Thoracic aorta (tissue), 2 donors: ENCODE measurements around the gene CEP295NL. TPM values are rescaled to one million over a fixed set of nuclear protein-coding genes. Genes with fewer than 3 reads are reported as not detected.

Experiments used
- ATAC-seq: fragments of 150-250 bp; one replicate; pipeline ENCODE4 v1.8.0; 2017; ENCODE audit warnings: low read depth; ENCODE audit not compliant: insufficient number of reproducible peaks, low FRiP score
- DNase-seq: peaks from one replicate; pipeline ENCODE4 v3.0.0-alpha.2; 2020; ENCODE audit warnings: low spot score
- H3K27ac ChIP-seq, 2 donors: fragments of 200-600 bp; sonication (generic); 1 replicate in 1 of 2; 2 replicates in 1 of 2; pipeline ENCODE4 v1.5.1; 2016; ENCODE audit warnings: mild to moderate bottlenecking in 2 of 2, moderate library complexity in 2 of 2
- H3K27me3 ChIP-seq: fragments of 200-600 bp; sonication (generic); replicated peaks from 2 replicates; pipeline ENCODE4 v1.6.0; 2016; ENCODE audit warnings: mild to moderate bottlenecking; ENCODE audit not compliant: insufficient read depth
- H3K36me3 ChIP-seq: fragments of 200-600 bp; sonication (generic); one replicate; pipeline ENCODE4 v1.5.1; 2016
- H3K4me1 ChIP-seq, 2 donors: fragments of 200-600 bp; sonication (generic); 1 replicate in 1 of 2; 2 replicates in 1 of 2; pipeline versions ENCODE4 v1.5.1 to v1.6.0; 2016; ENCODE audit warnings: low read depth in 2 of 2, mild to moderate bottlenecking in 1 of 2; ENCODE audit not compliant: control insufficient read depth in 1 of 2
- H3K4me3 ChIP-seq: fragments of 200-600 bp; sonication (generic); 2 replicates; pipeline ENCODE4 v1.5.1; 2016; ENCODE audit warnings: mild to moderate bottlenecking
- H3K9me3 ChIP-seq: fragments of 200-600 bp; sonication (generic); 2 replicates; pipeline ENCODE4 v1.5.1; 2016
- CTCF ChIP-seq: fragments of 200-600 bp; sonication (generic); IDR thresholded peaks from one replicate; pipeline ENCODE4 v1.5.1; 2019; ENCODE audit warnings: antibody characterized with exemption
- total RNA-seq, 2 donors: library from RNA; depleted of rRNA; stranded (reverse); fragments of >200 nt; gene quantifications; one replicate each; pipeline versions ENCODE4 v1.1.0 to v1.2.3, GENCODE V29; 2016

The CEP295NL gene
- total RNA-seq, 2 donors from 2014 or later, result 6.8 to 13.0 TPM

- ATAC-seq (no peak), DNase-seq (peak; percentile 38)
- peak overlapping the region; percentile 33 to 37 for H3K27ac ChIP-seq
- H3K27me3 ChIP-seq, result no peaks in the 10 kb centered on the region
- peaks cover 24% of the 10 kb centered on the region for H3K36me3 ChIP-seq
- peak; percentile 91 for TF ChIP-seq CTCF
- peaks cover 16 to 34% of the 10 kb centered on the region in 2 donors for H3K4me1 ChIP-seq
- H3K4me3 ChIP-seq, result no peak overlapping the region
- H3K9me3 ChIP-seq, result no peaks in the 10 kb centered on the region
Observed at GRCh38 chr17:78865682-78866390, 37.2 kb downstream of the CEP295NL start.

- Histone ChIP-seq H3K4me3 (no peak overlapping the region), H3K4me1 (peaks cover 16 to 34% of the 10 kb centered on the region in 2 donors), H3K36me3 (peaks cover 10% of the 10 kb centered on the region), H3K27ac (peak overlapping the region; percentile 37 to 87), H3K27me3 (no peaks in the 10 kb centered on the region), H3K9me3 (no peaks in the 10 kb centered on the region)
- TF ChIP-seq CTCF, result no peak
- no peak for ATAC-seq
- no peak for DNase-seq
Observed at GRCh38 chr17:78864117-78864516, 38.9 kb downstream of the CEP295NL start.

- H3K4me1 ChIP-seq, result peaks cover 13 to 34% of the 10 kb centered on the region in 2 donors
- ATAC-seq, result peak; percentile 93
- no peaks in the 10 kb centered on the region for H3K9me3 ChIP-seq
- peaks cover 7% of the 10 kb centered on the region for H3K36me3 ChIP-seq
- no peak for TF ChIP-seq CTCF
- peak; percentile 93 for DNase-seq
- no peaks in the 10 kb centered on the region for H3K27me3 ChIP-seq
- H3K27ac ChIP-seq, result peak overlapping the region; percentile 87 to 91
- peak overlapping the region; percentile 14 for H3K4me3 ChIP-seq
Observed at GRCh38 chr17:78862073-78863023, 40.7 kb downstream of the CEP295NL start.

GRCh38 chr17:78861229-78861628 is 41.8 kb downstream of the CEP295NL start:
- peaks cover 18% of the 10 kb centered on the region for H3K36me3 ChIP-seq
- H3K4me3 ChIP-seq, result peak overlapping the region; percentile 14
- H3K9me3 ChIP-seq, result no peaks in the 10 kb centered on the region
- DNase-seq (no peak), ATAC-seq (no peak)
- H3K4me1 ChIP-seq, result peaks cover 13 to 34% of the 10 kb centered on the region in 2 donors
- no peak for TF ChIP-seq CTCF
- peak overlapping the region; percentile 87 to 91 for H3K27ac ChIP-seq
- H3K27me3 ChIP-seq, result no peaks in the 10 kb centered on the region

GRCh38 chr17:78859051-78859450 is 44.0 kb downstream of the CEP295NL start:
- H3K27ac ChIP-seq, result peak overlapping the region; percentile 1 to 37
- H3K27me3 ChIP-seq, result no peaks in the 10 kb centered on the region
- no peak for ATAC-seq
- no peak for DNase-seq
- no peak overlapping the region for H3K4me3 ChIP-seq
- no peak for TF ChIP-seq CTCF
- H3K4me1 ChIP-seq, result peaks cover 10 to 19% of the 10 kb centered on the region in 2 donors
- H3K36me3 ChIP-seq, result peaks cover 36% of the 10 kb centered on the region
- H3K9me3 ChIP-seq, result no peaks in the 10 kb centered on the region
